Kidney (tissue), 14 donors: ENCODE measurements around the gene CHD2. TPM values are rescaled to one million over a fixed set of nuclear protein-coding genes. Genes with fewer than 3 reads are reported as not detected.

Experiments used
- DNase-seq, 5 donors: peaks; one replicate each; pipeline ENCODE4 v3.0.0-alpha.2; 2013 to 2020
- FAIRE-seq: peaks from 2 replicates; lab custom pipeline; 2012; peaks lifted over from hg19 to GRCh38; lab: Jason Lieb, UNC
- H3K27ac ChIP-seq, 2 donors: one replicate each; pipeline ENCODE4 v1.7.0; 2013; ENCODE audit warnings: low read depth in 2 of 2, low read length in 2 of 2, inconsistent platforms in 1 of 2
- H3K27me3 ChIP-seq: one replicate; pipeline ENCODE4 v1.7.1; 2013; ENCODE audit warnings: low read length, inconsistent platforms; ENCODE audit not compliant: control insufficient read depth, insufficient read depth
- H3K36me3 ChIP-seq, 3 donors: one replicate each; pipeline versions ENCODE4 v1.7.0 to v1.7.1; 2013; ENCODE audit warnings: low read length in 3 of 3, control low read depth in 1 of 3, inconsistent platforms in 1 of 3; ENCODE audit not compliant: insufficient read depth in 3 of 3, control insufficient read depth in 2 of 3
- H3K4me1 ChIP-seq, 3 donors: one replicate each; pipeline versions ENCODE4 v1.7.0 to v1.7.1; 2013; ENCODE audit warnings: low read length in 3 of 3, inconsistent platforms in 1 of 3, low read depth in 1 of 3; ENCODE audit not compliant: control insufficient read depth in 2 of 3, insufficient read depth in 2 of 3
- H3K4me3 ChIP-seq, 3 donors: one replicate each; pipeline versions ENCODE4 v1.7.0 to v1.8.1; 2013; ENCODE audit warnings: low read length in 3 of 3, control low read depth in 1 of 3, inconsistent platforms in 1 of 3
- H3K9ac ChIP-seq, 3 donors: one replicate each; pipeline versions ENCODE4 v1.7.0 to v1.7.1; 2013; ENCODE audit warnings: low read length in 3 of 3, control low read depth in 1 of 3, inconsistent platforms in 1 of 3
- H3K9me3 ChIP-seq, 3 donors: one replicate each; pipeline versions ENCODE4 v1.7.0 to v1.7.1; 2013; ENCODE audit warnings: low read length in 3 of 3, control low read depth in 1 of 3, inconsistent platforms in 1 of 3; ENCODE audit not compliant: control insufficient read depth in 2 of 3, insufficient read depth in 1 of 3
- intact Hi-C: fragments of 100-400 bp; cut with DNase I; formaldehyde crosslinking; loops from one replicate; pipeline ENCODE4 v1.11.1; 2022
- polyA plus RNA-seq: library from polyadenylated mRNA; stranded (reverse); fragments of 350-450 nt; fragmentation: Illumina TruSeq; extraction: RNeasy Lipid Tissue Mini Kit (QIAGEN cat#74804); gene quantifications from one replicate; pipeline ENCODE4 v1.2.3, GENCODE V29; 2014; ENCODE audit warnings: low read depth, low replicate concordance; ENCODE audit not compliant: insufficient read depth
- total RNA-seq: library from RNA; stranded (reverse); fragmentation: NEBNext Ultra II Directional; extraction: Animal tissue kit (Norgen Biotek cat#: 25700); gene quantifications from one replicate; pipeline ENCODE4 v1.2.1, GENCODE V29; 2021
- TF ChIP-seq, protein P1 (sequence below): IDR thresholded peaks from 3 replicates; pipeline ENCODE4 v1.5.1; 2012; ENCODE audit warnings: mild to moderate bottlenecking, moderate library complexity, borderline replicate concordance; ENCODE audit not compliant: insufficient read depth; ENCODE audit errors: extremely low read depth
- donor health status: control.
- donor health status: control.
- donor health status: control.
- donor health status: control.
- donor health status: control.
- donor health status: DM: yes; HTN: yes; CAD: no.
- donor health status: Normal renal cell carcinoma (clear cell type).

The CHD2 gene
- total and polyA plus RNA-seq, 2 donors from 2014 or later = 22.5 to 137 TPM

DNA sequence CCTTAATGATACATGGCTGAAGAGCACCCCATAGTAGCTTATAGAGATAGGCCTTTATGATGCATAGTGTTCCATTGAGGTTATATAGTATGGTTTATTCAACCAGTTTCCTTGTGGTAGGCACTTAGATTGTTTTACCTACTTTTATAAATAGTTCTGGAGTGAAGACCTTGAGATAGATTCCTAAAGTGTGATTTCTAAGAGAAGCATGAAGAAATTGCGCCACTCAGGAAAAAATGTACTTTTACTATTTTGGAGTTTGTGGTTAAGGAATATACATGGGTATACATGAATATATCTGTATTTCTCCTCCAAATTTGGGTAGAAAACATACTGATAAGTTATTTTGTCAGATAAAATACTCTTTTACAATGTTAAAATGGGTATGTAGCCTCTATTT, 70.5 kb downstream of the CHD2 start:
- Histone ChIP-seq H3K36me3 (peaks cover 14 to 61% (median 28%) of the 10 kb centered on the region in 3 donors), H3K9me3 (no peaks in the 10 kb centered on the region), H3K4me3 (no peak overlapping the region), H3K27me3 (no peaks in the 10 kb centered on the region), H3K9ac (no peak overlapping the region), H3K27ac (no peak overlapping the region), H3K4me1 (peaks cover 0 to 4% (median 0%) of the 10 kb centered on the region in 3 donors)
- TF ChIP-seq, protein P1, sequence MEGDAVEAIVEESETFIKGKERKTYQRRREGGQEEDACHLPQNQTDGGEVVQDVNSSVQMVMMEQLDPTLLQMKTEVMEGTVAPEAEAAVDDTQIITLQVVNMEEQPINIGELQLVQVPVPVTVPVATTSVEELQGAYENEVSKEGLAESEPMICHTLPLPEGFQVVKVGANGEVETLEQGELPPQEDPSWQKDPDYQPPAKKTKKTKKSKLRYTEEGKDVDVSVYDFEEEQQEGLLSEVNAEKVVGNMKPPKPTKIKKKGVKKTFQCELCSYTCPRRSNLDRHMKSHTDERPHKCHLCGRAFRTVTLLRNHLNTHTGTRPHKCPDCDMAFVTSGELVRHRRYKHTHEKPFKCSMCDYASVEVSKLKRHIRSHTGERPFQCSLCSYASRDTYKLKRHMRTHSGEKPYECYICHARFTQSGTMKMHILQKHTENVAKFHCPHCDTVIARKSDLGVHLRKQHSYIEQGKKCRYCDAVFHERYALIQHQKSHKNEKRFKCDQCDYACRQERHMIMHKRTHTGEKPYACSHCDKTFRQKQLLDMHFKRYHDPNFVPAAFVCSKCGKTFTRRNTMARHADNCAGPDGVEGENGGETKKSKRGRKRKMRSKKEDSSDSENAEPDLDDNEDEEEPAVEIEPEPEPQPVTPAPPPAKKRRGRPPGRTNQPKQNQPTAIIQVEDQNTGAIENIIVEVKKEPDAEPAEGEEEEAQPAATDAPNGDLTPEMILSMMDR = no peak
- FAIRE-seq (no peak), DNase-seq (no peak)
- intact Hi-C loops = no loop called here

DNA sequence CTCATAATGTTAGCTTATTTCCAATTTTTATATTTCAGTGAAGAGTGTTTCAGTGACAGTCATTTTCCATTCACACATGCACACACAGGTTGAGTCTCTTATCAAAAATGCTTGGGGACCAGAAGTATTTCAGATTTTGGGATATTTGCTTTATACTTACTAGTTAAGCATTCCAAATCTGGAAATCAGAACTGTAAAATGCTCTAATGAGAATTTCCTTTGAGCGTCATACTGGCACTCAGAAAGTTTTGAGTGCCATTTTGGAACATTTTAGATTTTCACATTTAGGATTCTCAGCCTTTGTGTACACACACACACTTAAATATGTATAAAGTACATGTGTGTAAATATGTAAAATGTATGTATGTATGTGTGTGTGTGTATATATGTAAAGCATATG, 71.0 kb downstream of the CHD2 start:
- Histone ChIP-seq H3K9me3 (no peaks in the 10 kb centered on the region), H3K27me3 (no peaks in the 10 kb centered on the region), H3K4me3 (no peak overlapping the region), H3K4me1 (peaks cover 0 to 4% (median 0%) of the 10 kb centered on the region in 3 donors), H3K27ac (no peak overlapping the region), H3K36me3 (peaks cover 14 to 64% (median 31%) of the 10 kb centered on the region in 3 donors), H3K9ac (no peak overlapping the region)
- no peak for DNase-seq
- no peak for FAIRE-seq
- TF ChIP-seq, protein P1 = no peak
- intact Hi-C loops = no loop called here

DNA sequence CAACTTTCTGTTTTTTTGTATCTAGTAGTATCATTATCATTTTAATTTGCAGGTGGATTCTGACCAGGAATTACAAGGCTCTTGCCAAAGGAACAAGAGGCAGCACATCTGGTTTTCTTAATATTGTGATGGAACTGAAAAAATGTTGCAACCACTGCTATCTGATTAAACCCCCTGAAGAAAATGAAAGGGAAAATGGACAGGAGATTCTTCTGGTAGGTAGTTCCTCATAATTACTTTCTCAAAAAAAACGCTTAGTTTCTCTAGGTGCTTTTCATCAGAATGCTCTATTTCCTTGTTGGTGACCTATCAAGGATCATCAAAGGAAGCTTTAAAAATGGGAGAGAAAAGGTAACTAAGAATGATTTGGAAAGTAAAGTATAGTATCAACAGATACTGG, 71.6 kb downstream of the CHD2 start:
- Histone ChIP-seq H3K36me3 (peaks cover 14 to 68% (median 31%) of the 10 kb centered on the region in 3 donors), H3K9me3 (no peaks in the 10 kb centered on the region), H3K4me3 (no peak overlapping the region), H3K4me1 (peaks cover 0 to 4% (median 0%) of the 10 kb centered on the region in 3 donors), H3K9ac (no peak overlapping the region), H3K27me3 (no peaks in the 10 kb centered on the region), H3K27ac (no peak overlapping the region)
- intact Hi-C loops = no loop called here
- DNase-seq = no peak
- TF ChIP-seq, protein P1 = no peak
- no peak for FAIRE-seq

DNA sequence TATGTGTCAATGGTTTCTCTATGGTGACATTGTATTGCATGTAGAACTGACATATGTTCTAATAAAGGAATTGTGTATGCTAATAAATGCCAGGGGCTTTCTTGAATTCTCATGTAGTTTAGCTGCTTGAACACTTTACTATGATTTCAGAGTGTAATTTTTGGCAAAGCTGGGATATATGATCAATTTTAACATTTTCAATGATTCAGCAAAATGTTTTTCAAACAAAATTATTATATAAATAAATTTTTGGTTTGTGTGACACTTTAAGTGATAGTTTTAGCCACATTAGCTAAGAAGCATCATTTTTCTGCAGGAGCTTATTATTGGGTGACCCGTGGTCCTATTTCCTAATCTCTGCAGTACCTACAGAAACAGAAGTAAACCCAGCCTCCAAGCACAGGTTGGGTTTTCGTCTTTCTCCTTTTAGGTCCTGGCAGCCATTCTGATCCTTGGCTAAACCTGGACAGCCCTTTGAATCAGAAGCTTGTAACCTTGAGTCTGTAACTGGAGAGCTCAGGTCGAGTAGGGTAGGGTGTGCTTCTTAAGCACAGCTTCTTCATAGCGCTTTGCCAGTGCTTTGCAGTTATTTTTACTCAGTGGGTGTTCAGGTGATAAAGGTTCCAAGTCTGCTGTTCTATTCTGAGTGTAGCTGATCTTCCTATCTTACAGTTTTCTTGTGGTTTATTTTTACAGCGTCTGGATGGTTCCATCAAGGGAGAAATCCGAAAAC, 74.2 kb downstream of the CHD2 start:
- DNase-seq (no peak), FAIRE-seq (no peak)

More for the DNA sequence above, 74.2 kb downstream of the CHD2 start:
- Histone ChIP-seq H3K9me3 (no peaks in the 10 kb centered on the region), H3K9ac (no peak overlapping the region), H3K27me3 (no peaks in the 10 kb centered on the region), H3K4me3 (no peak overlapping the region), H3K4me1 (peaks cover 0 to under 1% (median 0%) of the 10 kb centered on the region in 3 donors), H3K36me3 (peaks cover 9 to 66% (median 30%) of the 10 kb centered on the region in 3 donors), H3K27ac (no peak overlapping the region)
- TF ChIP-seq, protein P1 = no peak
- intact Hi-C loops = no loop called here
